K562 (cell line): ENCODE results near the gene BRD7. TPM values are rescaled to one million over a fixed set of nuclear protein-coding genes. Genes with fewer than 3 reads are reported as not detected.

Source experiments
- FOXK1 ChIP-seq: sonication (generic); formaldehyde crosslinking; IDR thresholded peaks from 2 replicates; pipeline ENCODE4 v1.8.0; 2022; ENCODE audit warnings: missing genetic modification reagents, mild to moderate bottlenecking, borderline replicate concordance
- KDM1A ChIP-seq, 2 experiments: fragments of 450-650 bp; IDR thresholded peaks; 2 replicates each; pipeline ENCODE4 v1.6.1; 2016; ENCODE audit warnings: mild to moderate bottlenecking in 2 of 2
- KLF6 ChIP-seq: fragments of 250-450 bp; sonication (Bioruptor Pico); IDR thresholded peaks from 2 replicates; pipeline ENCODE4 v1.4.0; 2020; ENCODE audit warnings: mild to moderate bottlenecking, moderate library complexity, borderline replicate concordance
- MAFF ChIP-seq: IDR thresholded peaks from 2 replicates; pipeline ENCODE4 v1.6.1; 2012; ENCODE audit warnings: low read length, improper control_type of control experiment
- NEUROD1 ChIP-seq: fragments of 150-350 bp; IDR thresholded peaks from 2 replicates; pipeline ENCODE4 v1.6.1; 2014; ENCODE audit warnings: borderline replicate concordance, low read length, low read depth; ENCODE audit not compliant: partially characterized antibody
- PCBP1 ChIP-seq: fragments of 200-400 bp; formaldehyde crosslinking; IDR thresholded peaks from 2 replicates; pipeline ENCODE4 v1.6.1; 2018; ENCODE audit warnings: mild to moderate bottlenecking, low read depth, low read length; ENCODE audit not compliant: poor library complexity, severe bottlenecking
- POLR2G ChIP-seq: fragments of 200-400 bp; formaldehyde crosslinking; IDR thresholded peaks from 2 replicates; pipeline ENCODE4 v1.6.1; 2017; ENCODE audit warnings: low read depth, mild to moderate bottlenecking, antibody characterized with exemption, low read length, moderate library complexity
- PTTG1 ChIP-seq: fragments of 450-650 bp; IDR thresholded peaks from 2 replicates; pipeline ENCODE4 v1.6.1; 2016; ENCODE audit warnings: low read depth, mild to moderate bottlenecking, missing genetic modification characterization, missing compliant biosample characterization
- RB1 ChIP-seq: fragments of 450-650 bp; IDR thresholded peaks from 2 replicates; pipeline ENCODE4 v1.6.1; 2017; ENCODE audit warnings: low read depth, mild to moderate bottlenecking
- TCF3 ChIP-seq: sonication (generic); formaldehyde crosslinking; IDR thresholded peaks from 2 replicates; pipeline ENCODE4 v1.4.0; 2020; ENCODE audit warnings: mild to moderate bottlenecking, missing genetic modification reagents
- TEAD4 ChIP-seq, 2 experiments: sonication (generic) in 1 of 2; formaldehyde crosslinking in 1 of 2; IDR thresholded peaks; 2 replicates each; pipeline versions ENCODE4 v1.6.1 to v1.8.0; 2012 to 2022; ENCODE audit warnings: borderline replicate concordance in 1 of 2, inconsistent platforms in 1 of 2, low read length in 1 of 2, mild to moderate bottlenecking in 1 of 2, missing genetic modification reagents in 1 of 2
- XRCC4 ChIP-seq: IDR thresholded peaks from one replicate; pipeline ENCODE4 v1.6.1; 2011; ENCODE audit not compliant: insufficient read depth, insufficient read length; ENCODE audit errors: extremely low read depth
- ZNF184 ChIP-seq: sonication (generic); formaldehyde crosslinking; IDR thresholded peaks from 2 replicates; pipeline ENCODE4 v1.5.0; 2020; ENCODE audit warnings: missing genetic modification reagents
- ZNF23 ChIP-seq: fragments of 250-450 bp; sonication (Bioruptor Pico); IDR thresholded peaks from 2 replicates; pipeline ENCODE4 v1.4.0; 2020; ENCODE audit warnings: mild to moderate bottlenecking
- ZNF239 ChIP-seq: fragments of 250-450 bp; sonication (Bioruptor Pico); IDR thresholded peaks from 2 replicates; pipeline ENCODE4 v1.4.0; 2020; ENCODE audit warnings: mild to moderate bottlenecking
- ZNF586 ChIP-seq: fragments of 450-650 bp; formaldehyde crosslinking; conservative IDR thresholded peaks from 2 replicates; pipeline ENCODE4 v1.4.0; 2020; ENCODE audit warnings: mild to moderate bottlenecking, moderate library complexity
- ZNF696 ChIP-seq: fragments of 250-450 bp; sonication (Bioruptor Pico); conservative IDR thresholded peaks from 2 replicates; pipeline ENCODE4 v1.4.0; 2020; ENCODE audit warnings: mild to moderate bottlenecking, moderate library complexity
- polyA plus RNA-seq, 8 experiments: library from polyadenylated mRNA; depleted of rRNA in 4 of 8; stranded (reverse) in 5 of 8; unstranded in 3 of 8; fragments of >200 nt; fragmentation: Nextera tagmentation in 2 of 8; fragmentation: Illumina TruSeq in 1 of 8; extraction: Ambion mirVana in 2 of 8; extraction: Trizol in 1 of 8; gene quantifications; 2 replicates each; pipeline versions ENCODE4 v1.2.1 to v1.2.3, GENCODE V29; 2011 to 2014; ENCODE audit warnings: inconsistent platforms in 1 of 8, missing spikeins in 1 of 8
- total RNA-seq, 7 experiments: library from RNA; depleted of rRNA in 6 of 7; stranded (reverse); fragments of >200 nt in 6 of 7; fragmentation: Illumina TruSeq in 2 of 7; extraction: Trizol in 2 of 7; gene quantifications; 2 replicates each; pipeline versions ENCODE4 v1.2.1 to v1.2.3, GENCODE V29; 2011 to 2021; ENCODE audit warnings: low replicate concordance in 1 of 7
- TF ChIP-seq, protein P1 (sequence below): sonication (generic); formaldehyde crosslinking; IDR thresholded peaks from 2 replicates; pipeline ENCODE4 v1.8.0; 2023; ENCODE audit warnings: mild to moderate bottlenecking, missing genetic modification reagents
- TF ChIP-seq, protein P2 (sequence below): fragments of 250-450 bp; sonication (Bioruptor Pico); IDR thresholded peaks from 2 replicates; pipeline ENCODE4 v1.8.0; 2022; ENCODE audit warnings: inconsistent platforms, mild to moderate bottlenecking, moderate library complexity, borderline replicate concordance
- TF ChIP-seq, protein P3 (sequence below): fragments of 250-450 bp; sonication (Bioruptor Pico); IDR thresholded peaks from 2 replicates; pipeline ENCODE4 v1.4.0; 2020; ENCODE audit warnings: mild to moderate bottlenecking
- TF ChIP-seq, protein P4 (sequence below), 2 experiments: IDR thresholded peaks; 2 replicates each; pipeline ENCODE4 v1.6.1; 2012; ENCODE audit warnings: improper control_type of control experiment in 2 of 2, low read depth in 2 of 2, low read length in 2 of 2, borderline replicate concordance in 1 of 2

The BRD7 gene
- total and polyA plus RNA-seq, 9 of the 15 experiments (the other 6 are each of a cell fraction or from before 2014, with no cell fraction given), result 20.6 to 101 (median 68.7) TPM

DNA sequence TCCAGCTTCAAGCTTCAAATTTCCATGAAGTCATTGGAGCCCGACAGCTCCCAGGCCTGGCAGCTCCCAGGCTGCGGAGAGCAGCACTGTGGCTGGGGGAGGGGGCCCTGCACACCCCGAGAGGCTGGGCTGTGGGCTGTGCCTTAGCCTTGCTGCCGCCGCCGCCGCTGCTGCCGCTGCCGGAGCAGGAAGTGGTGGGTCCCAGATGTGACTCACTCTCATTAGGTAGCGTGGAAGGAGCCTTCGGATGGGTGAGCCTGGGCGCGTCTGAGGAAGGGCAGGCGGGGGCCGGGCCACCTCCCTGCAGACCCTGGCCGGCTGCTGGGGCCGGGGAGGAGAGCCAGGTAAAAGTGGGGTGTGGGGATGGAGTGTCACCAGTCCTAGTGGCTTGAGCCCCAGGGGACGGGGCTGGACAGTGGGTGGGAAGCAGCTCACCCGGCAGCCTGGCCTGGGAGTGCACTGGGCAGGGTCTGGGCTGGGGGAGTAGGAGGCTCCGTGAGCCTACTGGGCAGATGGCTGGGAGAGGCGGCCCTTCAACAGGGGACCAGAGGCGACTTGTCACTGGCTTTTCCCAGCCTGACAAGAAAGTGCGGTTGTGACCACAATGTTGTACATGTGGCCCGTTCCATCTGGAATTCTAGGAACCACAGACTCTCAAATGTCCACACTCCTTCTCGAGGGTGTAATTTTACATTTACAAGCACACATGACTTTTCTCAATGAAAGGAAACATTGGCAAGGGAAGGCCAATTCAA is 102.3 kb downstream of the BRD7 start, which contains the start of gene ADCY7 (continued):
- TF ChIP-seq PTTG1 (tag) (no peak), XRCC4 (no peak), TEAD4 (IDR thresholded peaks at IDR 0.05; ENCODE audit: low read length) (no peak), TEAD4 (CRISPR knock-in tag; IDR thresholded peaks at IDR 0.05; ENCODE audit: borderline replicate concordance) (no peak), KDM1A (IDR thresholded peaks at IDR 0.05) (no peak), ZNF239 (CRISPR knock-in tag) (no peak), ZNF586 (CRISPR knock-in tag) (no peak), KLF6 (CRISPR knock-in tag) (no peak), ZNF696 (CRISPR knock-in tag) (no peak), ZNF23 (CRISPR knock-in tag) (no peak), RB1 (0 out of 2 replicates have a peak, but pooled peaks have one; percentile 17), MAFF (no peak), PCBP1 (no peak), TCF3 (CRISPR knock-in tag) (peak; percentile 26), FOXK1 (no peak), POLR2G (peak; percentile 89), NEUROD1 (peak; percentile 33), ZNF184 (CRISPR knock-in tag) (no peak)
- TF ChIP-seq, protein P1, sequence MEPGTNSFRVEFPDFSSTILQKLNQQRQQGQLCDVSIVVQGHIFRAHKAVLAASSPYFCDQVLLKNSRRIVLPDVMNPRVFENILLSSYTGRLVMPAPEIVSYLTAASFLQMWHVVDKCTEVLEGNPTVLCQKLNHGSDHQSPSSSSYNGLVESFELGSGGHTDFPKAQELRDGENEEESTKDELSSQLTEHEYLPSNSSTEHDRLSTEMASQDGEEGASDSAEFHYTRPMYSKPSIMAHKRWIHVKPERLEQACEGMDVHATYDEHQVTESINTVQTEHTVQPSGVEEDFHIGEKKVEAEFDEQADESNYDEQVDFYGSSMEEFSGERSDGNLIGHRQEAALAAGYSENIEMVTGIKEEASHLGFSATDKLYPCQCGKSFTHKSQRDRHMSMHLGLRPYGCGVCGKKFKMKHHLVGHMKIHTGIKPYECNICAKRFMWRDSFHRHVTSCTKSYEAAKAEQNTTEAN, result no peak
- TF ChIP-seq, protein P2, sequence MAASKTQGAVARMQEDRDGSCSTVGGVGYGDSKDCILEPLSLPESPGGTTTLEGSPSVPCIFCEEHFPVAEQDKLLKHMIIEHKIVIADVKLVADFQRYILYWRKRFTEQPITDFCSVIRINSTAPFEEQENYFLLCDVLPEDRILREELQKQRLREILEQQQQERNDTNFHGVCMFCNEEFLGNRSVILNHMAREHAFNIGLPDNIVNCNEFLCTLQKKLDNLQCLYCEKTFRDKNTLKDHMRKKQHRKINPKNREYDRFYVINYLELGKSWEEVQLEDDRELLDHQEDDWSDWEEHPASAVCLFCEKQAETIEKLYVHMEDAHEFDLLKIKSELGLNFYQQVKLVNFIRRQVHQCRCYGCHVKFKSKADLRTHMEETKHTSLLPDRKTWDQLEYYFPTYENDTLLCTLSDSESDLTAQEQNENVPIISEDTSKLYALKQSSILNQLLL, result no peak
- TF ChIP-seq, protein P3, sequence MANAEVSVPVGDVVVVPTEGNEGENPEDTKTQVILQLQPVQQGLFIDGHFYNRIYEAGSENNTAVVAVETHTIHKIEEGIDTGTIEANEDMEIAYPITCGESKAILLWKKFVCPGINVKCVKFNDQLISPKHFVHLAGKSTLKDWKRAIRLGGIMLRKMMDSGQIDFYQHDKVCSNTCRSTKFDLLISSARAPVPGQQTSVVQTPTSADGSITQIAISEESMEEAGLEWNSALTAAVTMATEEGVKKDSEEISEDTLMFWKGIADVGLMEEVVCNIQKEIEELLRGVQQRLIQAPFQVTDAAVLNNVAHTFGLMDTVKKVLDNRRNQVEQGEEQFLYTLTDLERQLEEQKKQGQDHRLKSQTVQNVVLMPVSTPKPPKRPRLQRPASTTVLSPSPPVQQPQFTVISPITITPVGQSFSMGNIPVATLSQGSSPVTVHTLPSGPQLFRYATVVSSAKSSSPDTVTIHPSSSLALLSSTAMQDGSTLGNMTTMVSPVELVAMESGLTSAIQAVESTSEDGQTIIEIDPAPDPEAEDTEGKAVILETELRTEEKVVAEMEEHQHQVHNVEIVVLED, result no peak
- TF ChIP-seq, protein P4, sequence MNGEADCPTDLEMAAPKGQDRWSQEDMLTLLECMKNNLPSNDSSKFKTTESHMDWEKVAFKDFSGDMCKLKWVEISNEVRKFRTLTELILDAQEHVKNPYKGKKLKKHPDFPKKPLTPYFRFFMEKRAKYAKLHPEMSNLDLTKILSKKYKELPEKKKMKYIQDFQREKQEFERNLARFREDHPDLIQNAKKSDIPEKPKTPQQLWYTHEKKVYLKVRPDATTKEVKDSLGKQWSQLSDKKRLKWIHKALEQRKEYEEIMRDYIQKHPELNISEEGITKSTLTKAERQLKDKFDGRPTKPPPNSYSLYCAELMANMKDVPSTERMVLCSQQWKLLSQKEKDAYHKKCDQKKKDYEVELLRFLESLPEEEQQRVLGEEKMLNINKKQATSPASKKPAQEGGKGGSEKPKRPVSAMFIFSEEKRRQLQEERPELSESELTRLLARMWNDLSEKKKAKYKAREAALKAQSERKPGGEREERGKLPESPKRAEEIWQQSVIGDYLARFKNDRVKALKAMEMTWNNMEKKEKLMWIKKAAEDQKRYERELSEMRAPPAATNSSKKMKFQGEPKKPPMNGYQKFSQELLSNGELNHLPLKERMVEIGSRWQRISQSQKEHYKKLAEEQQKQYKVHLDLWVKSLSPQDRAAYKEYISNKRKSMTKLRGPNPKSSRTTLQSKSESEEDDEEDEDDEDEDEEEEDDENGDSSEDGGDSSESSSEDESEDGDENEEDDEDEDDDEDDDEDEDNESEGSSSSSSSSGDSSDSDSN (IDR thresholded peaks at IDR 0.05; ENCODE audit: borderline replicate concordance in 1 of 2, low read depth in 2 of 2, low read length in 2 of 2), result peak; percentile 88 to 98; a peak in 3 of 4 replicates
